Stimulated activated CD8-positive, alpha-beta memory T cell treated with anti-CD3 and anti-CD28 coated beads, Interleukin-7, amount 100 ng/mL, for 48 hours (primary cell): ENCODE measurements around the gene ADD2.
A peak's percentile ranks its signal among the peaks of the same experiment; 100 is the strongest.

ENCODE experiments used
- DNase-seq, 2 donors: peaks; one replicate each; pipeline ENCODE4 v3.0.0-alpha.2; 2020; ENCODE audit warnings: low read depth in 1 of 2; ENCODE audit errors: extremely low read depth in 1 of 2

ADD2 gene

GRCh38 chr2:70724366-70724765 is 43.6 kb downstream of the ADD2 start:
- DNase-seq: no peak

DNA sequence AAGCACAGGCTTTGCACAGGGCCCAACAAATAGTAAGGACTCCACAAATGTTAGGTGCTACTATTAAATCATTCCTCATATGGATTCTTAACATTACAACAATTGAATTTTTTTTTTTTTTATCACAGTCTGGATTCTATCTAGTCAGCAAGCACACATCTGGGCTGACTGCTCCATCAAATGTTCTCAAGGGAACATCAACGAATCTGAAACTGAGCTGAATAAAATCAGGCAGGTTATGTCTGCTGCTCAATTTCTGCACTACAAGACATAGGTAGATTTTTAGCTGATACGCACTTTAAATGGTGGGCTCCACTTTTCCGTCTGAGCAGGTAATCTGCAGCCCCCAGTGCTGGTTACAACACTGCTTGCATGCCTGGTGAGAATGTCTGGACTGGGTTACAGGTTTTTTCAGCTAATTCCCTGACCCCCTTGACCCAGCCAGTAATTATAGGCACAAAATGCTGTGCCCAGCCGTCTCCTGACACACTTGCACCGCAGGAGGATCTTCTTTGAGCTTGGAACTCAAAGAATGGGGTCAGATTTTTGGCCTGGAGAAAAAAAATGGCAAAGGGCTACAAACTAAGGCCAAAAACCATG is 44.6 kb downstream of the ADD2 start:
- DNase-seq: no peak

DNA sequence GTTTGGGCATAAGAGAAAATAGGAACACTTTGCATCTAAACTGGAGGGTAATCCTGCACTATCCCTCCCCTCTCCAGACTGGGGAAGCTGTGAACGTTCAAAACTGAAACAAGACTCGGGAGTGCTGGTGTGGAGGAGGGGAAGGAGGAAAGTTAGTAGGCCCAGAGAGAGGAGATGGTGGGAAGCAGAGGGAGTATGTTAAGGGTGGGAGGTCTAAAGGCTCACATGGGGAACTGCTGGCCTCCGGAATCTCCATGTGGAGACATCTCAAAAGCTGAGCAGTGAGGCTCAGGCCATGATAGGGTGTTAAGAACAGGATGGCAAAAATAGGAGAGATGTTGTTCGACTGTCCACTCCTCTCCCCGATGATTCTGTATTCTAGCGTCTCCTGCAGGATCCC is 47.9 kb downstream of the ADD2 start:
- DNase-seq: no peak

- DNase-seq: no peak
Observed at GRCh38 chr2:70719231-70719630, 48.8 kb downstream of the ADD2 start.

DNA sequence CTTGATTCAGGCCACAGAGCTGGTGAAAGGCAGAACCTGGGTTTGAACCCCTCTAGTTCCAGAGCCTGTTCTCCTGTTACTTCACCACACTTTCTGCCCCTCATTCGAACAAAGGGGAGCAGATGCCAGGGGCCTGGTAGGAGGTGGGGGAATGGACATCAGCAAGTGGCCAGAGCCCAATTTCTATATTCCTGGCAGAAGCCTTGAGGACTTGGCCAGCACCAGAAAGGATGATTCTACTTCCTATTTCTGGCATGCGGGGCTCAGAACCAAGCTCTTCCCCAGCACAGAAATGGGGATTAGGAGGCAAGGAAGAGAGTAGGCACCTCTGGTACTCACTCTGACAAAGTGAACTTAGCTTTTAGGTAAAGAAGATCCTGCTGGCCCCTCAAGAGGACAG is 49.3 kb downstream of the ADD2 start:
- DNase-seq: no peak

GRCh38 chr2:70718241-70718640 is 49.8 kb downstream of the ADD2 start:
- no peak for DNase-seq

GRCh38 chr2:70717431-70718038 is 50.5 kb downstream of the ADD2 start:
- DNase-seq: no peak

DNA sequence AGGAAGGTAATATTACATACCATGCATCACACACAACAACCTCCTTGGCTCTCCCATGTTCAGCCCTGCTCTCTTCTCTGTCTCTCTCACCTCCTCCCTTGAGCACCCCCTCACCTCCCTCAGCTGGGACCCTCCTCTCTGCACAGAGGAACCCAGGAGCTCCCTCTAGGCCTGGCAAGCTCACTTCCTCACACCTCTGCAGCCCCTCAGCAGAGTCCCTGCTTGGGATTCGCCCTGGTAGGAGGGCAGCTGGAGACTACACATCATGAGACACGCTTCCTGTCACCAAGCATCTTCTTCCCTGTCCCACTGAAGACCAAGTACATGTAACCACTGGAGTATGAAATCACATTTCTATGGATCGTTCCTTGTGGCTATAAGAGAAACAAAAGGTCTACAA is 51.0 kb downstream of the ADD2 start:
- DNase-seq: no peak

DNA sequence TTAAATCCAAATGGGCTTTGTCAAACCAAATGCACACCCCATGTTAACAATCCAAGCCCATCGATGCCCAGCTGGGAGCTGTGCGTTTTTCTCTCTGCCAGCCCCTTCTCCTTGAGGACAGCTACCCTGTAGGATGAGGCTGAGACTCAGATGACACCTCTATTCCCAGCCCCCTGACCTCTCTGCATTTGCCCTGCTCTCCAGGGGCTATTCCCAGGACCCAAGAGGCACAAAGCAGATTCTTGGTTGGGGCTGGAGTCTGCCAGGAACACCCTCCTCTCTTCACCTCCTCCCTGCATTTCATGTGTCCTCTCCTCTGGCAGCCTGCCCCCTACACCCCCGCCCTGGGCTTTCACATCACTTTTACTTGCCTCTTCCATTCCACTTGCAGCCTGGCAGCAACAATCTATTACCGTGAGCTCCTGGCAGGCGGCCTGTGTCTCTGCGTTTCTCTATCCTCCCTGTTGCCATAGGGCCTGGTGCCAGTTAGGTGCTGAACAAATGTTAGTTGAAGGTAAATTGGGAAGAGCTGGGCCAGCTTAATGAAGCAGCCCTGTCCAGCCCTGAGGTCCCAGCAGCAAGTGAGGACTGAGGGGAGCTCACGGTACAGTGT is 51.8 kb downstream of the ADD2 start:
- no peak for DNase-seq

GRCh38 chr2:70715071-70715985 is 52.7 kb downstream of the ADD2 start:
- DNase-seq: no peak

- no peak for DNase-seq
Observed at GRCh38 chr2:70714141-70714905, 53.7 kb downstream of the ADD2 start.

DNA sequence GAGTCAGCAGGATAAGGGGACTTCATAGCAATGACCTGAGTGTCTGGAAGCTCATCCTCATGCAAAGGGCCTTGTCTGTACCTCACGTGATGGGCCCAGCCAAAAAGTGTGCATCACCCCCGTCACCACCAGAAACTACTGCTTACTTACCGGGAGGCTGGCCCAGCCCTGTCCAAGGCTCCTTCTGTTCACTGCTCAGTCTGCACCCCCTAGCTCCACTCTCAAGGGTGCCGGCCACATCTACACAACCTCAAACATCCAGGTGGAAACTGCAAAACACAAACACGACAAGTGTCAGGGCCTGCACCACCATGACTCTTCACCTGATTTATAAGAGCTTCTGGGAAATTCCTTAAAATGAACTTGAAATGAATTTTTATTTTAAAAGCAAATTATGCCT is 55.1 kb downstream of the ADD2 start:
- no peak for DNase-seq

GRCh38 chr2:70711191-70711590 is 56.8 kb downstream of the ADD2 start:
- no peak for DNase-seq

DNA sequence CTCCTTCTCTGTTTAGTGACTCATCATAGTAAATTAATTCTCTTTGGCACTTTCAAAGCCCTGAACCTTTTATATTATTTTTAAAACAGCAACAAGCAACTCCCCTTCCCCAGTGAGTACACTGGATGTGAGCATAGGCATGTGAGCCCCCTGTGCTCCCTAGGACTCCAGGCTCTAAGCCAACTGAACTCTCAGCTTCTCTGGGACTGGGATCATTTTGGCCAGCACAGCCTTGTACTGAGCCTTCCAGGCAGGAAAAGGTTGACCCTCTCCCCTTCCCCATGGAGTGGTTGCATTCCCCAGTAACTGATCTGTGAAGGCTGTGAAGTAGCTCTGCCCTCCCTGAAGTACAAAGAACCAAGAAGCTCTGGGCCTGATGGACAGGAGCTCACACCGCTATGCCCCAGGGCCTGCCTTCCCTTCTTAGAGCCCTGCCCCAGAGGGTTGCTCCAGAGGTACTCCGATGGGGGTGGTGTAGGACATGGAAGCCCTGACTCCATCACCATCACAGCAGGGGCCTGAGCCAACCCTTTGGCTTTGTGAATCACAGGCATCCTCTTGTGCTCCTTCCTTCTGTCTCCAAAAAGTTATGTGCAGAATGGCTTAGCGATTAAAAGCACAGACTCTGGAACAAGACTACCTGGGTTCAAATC is 57.8 kb downstream of the ADD2 start:
- DNase-seq: no peak

DNA sequence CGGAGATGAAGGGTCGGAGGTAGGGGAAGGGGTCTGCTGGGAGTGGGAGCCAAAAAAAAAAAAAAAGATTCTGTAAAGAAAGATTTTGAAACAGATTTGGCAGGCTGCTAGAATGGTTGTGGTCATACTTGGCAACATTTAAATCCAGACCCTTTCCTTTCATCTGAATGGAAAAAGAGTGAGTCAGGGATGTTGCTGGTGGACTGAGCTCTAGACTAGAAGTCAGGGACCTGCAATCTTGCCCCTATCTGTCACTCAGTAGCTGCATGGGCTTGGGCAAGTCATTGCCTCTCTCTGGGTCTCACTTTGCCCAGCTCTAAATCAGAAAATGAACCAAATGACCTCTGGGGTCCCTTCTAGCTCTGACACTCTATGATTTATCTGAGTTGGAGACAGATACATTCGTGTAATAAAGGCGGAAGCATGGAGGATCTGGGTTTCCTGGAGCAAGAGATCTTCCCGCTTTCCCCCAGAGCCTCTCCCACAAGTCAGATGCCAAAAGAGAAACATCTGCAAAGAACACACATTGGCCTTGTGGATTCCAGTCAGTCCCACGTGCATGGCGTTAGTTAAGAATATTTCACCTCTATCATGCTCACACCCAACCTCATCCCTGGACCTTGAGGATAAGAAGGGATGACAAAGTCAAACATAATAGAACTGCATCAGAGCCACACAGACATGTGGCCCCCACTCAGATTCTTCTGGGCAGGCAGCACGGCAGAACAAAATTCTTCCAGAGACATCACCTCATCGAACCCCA is 58.5 kb downstream of the ADD2 start:
- DNase-seq: peak in 1 of 2 donors; percentile 11

- DNase-seq: peak in 1 of 2 donors; percentile 29
Observed at GRCh38 chr2:70708376-70709199, 59.4 kb downstream of the ADD2 start.

DNA sequence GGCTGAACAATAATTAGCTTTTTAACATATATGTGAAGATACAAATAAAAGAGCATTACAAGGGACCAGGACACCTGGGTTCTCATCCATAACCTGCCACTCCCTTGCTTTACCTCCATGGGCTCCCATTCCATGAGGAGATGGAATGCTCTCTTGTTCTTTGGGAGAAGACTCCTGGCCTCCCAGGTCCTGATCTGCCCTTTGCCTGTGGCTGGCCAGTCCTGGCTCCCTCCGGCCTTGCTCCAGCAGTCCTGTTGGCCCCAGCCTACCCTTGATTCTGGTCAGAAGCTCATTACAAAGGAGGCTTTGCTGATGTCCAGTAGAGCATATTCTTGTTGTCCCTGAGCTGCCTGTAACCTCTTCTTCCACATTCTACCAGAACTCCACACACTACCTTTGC is 60.3 kb downstream of the ADD2 start:
- no peak for DNase-seq

GRCh38 chr2:70706026-70706795 is 61.8 kb downstream of the ADD2 start:
- no peak for DNase-seq
